H1 (cell line): ENCODE data around the gene DSCAM.

Experiments
- EP300 ChIP-seq, 2 experiments: IDR thresholded peaks; 1 replicate in 1 of 2; 2 replicates in 1 of 2; pipeline ENCODE4 v1.6.1; 2011 to 2012; ENCODE audit warnings: low read depth in 2 of 2, low read length in 2 of 2, mild to moderate bottlenecking in 2 of 2, borderline replicate concordance in 1 of 2, inconsistent platforms in 1 of 2, moderate library complexity in 1 of 2
- EZH2 ChIP-seq: fragments of 200-600 bp; sonication (generic); IDR thresholded peaks from 2 replicates; pipeline ENCODE4 v1.7.1; 2012; ENCODE audit warnings: low read depth, mild to moderate bottlenecking, moderate library complexity, low read length, inconsistent platforms; ENCODE audit not compliant: severe bottlenecking
- GABPA ChIP-seq: IDR thresholded peaks from 2 replicates; pipeline ENCODE4 v1.6.1; 2011; ENCODE audit warnings: mild to moderate bottlenecking, low read length, moderate library complexity, borderline replicate concordance; ENCODE audit not compliant: insufficient read depth
- JUN ChIP-seq: IDR thresholded peaks from 2 replicates; pipeline ENCODE4 v1.6.1; 2011; ENCODE audit warnings: low read depth, mild to moderate bottlenecking, improper control_type of control experiment, low read length
- NRF1 ChIP-seq: IDR thresholded peaks from 2 replicates; pipeline ENCODE4 v1.6.1; 2011; ENCODE audit warnings: mild to moderate bottlenecking, low read depth, low read length, improper control_type of control experiment
- POLR2A ChIP-seq, 2 experiments: IDR thresholded peaks; 1 replicate in 1 of 2; 2 replicates in 1 of 2; pipeline ENCODE4 v1.6.1; 2011; ENCODE audit warnings: low read depth in 2 of 2, low read length in 2 of 2, mild to moderate bottlenecking in 2 of 2; ENCODE audit errors: control extremely low read depth in 1 of 2
- POLR2AphosphoS5 ChIP-seq: IDR thresholded peaks from 2 replicates; pipeline ENCODE4 v1.6.1; 2011; ENCODE audit warnings: low read depth, low read length
- SP1 ChIP-seq: IDR thresholded peaks from 2 replicates; pipeline ENCODE4 v1.6.1; 2011; ENCODE audit warnings: low read depth, low read length
- SP4 ChIP-seq: IDR thresholded peaks from 2 replicates; pipeline ENCODE4 v1.6.1; 2012; ENCODE audit warnings: low read length, inconsistent platforms
- ZNF274 ChIP-seq: IDR thresholded peaks from 2 replicates; pipeline ENCODE4 v1.7.0; 2012; ENCODE audit warnings: low read length, borderline replicate concordance; ENCODE audit errors: extremely low read depth
- TF ChIP-seq, protein P1 (sequence below): IDR thresholded peaks from 2 replicates; pipeline ENCODE4 v1.6.1; 2011; ENCODE audit warnings: low read depth, mild to moderate bottlenecking, low read length; ENCODE audit not compliant: insufficient read depth
- TF ChIP-seq, protein P2 (sequence below), 3 experiments: IDR thresholded peaks; 1 replicate in 2 of 3; 2 replicates in 1 of 3; pipeline versions ENCODE4 v1.5.1 to v1.6.1; 2011; ENCODE audit warnings: low read length in 3 of 3, mild to moderate bottlenecking in 3 of 3, inconsistent platforms in 2 of 3, low read depth in 1 of 3, moderate library complexity in 1 of 3; ENCODE audit not compliant: insufficient read depth in 1 of 3; ENCODE audit errors: control extremely low read depth in 1 of 3

DNA sequence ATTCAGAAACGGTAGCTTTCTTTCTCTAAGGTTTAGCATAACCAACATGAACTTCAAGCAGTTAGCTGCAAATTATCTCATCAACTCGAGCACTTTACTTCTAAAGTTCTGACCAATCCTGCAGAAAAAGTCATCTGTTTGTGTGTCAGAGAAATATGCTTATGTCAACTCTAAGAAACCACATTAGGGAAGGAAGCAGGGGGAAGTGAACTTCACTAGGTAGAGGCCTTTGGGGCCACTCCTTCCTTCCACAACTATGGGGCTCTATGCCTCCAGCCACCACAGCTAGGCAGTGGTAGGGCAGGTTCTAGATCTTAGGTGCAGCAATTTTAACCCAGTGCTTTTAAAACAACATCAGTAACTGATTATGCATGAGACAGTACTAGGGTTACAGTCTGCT lies 375.9 kb downstream of the DSCAM start:
- TF ChIP-seq, protein P1, sequence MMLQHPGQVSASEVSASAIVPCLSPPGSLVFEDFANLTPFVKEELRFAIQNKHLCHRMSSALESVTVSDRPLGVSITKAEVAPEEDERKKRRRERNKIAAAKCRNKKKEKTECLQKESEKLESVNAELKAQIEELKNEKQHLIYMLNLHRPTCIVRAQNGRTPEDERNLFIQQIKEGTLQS, result no peak
- TF ChIP-seq GABPA (no peak), POLR2AphosphoS5 (no peak), EZH2 (no peak), ZNF274 (no peak), POLR2A (IDR thresholded peaks at IDR 0.05; ENCODE audit: control extremely low read depth in 1 of 2, low read depth in 2 of 2, low read length in 2 of 2) (no peak), JUN (no peak), EP300 (IDR thresholded peaks at IDR 0.05; ENCODE audit: borderline replicate concordance in 1 of 2, low read depth in 2 of 2, low read length in 2 of 2) (no peak), SP1 (no peak), NRF1 (no peak), SP4 (no peak)
- TF ChIP-seq, protein P2, sequence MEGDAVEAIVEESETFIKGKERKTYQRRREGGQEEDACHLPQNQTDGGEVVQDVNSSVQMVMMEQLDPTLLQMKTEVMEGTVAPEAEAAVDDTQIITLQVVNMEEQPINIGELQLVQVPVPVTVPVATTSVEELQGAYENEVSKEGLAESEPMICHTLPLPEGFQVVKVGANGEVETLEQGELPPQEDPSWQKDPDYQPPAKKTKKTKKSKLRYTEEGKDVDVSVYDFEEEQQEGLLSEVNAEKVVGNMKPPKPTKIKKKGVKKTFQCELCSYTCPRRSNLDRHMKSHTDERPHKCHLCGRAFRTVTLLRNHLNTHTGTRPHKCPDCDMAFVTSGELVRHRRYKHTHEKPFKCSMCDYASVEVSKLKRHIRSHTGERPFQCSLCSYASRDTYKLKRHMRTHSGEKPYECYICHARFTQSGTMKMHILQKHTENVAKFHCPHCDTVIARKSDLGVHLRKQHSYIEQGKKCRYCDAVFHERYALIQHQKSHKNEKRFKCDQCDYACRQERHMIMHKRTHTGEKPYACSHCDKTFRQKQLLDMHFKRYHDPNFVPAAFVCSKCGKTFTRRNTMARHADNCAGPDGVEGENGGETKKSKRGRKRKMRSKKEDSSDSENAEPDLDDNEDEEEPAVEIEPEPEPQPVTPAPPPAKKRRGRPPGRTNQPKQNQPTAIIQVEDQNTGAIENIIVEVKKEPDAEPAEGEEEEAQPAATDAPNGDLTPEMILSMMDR (IDR thresholded peaks at IDR 0.05; ENCODE audit: control extremely low read depth in 1 of 3, insufficient read depth in 1 of 3, low read depth in 1 of 3, low read length in 3 of 3), result no peak
